SU-DHL-6 (cell line): Measurements from ENCODE around the gene NTN5.

Source experiments
- H2AFZ ChIP-seq: fragments of 200-600 bp; sonication (generic); 2 replicates; pipeline ENCODE4 v1.6.1; 2014; ENCODE audit warnings: low read depth, mild to moderate bottlenecking, moderate library complexity, mixed read lengths, antibody characterized with exemption, low read length; ENCODE audit not compliant: severe bottlenecking
- H3F3A ChIP-seq: fragments of 200-600 bp; shearing (Covaris generic); 2 replicates; pipeline ENCODE4 v1.6.0; 2016; ENCODE audit warnings: antibody characterized with exemption, mild to moderate bottlenecking; ENCODE audit not compliant: insufficient read depth
- H3K27ac ChIP-seq: fragments of 200-600 bp; sonication (generic); 2 replicates; pipeline ENCODE4 v1.5.1; 2016; ENCODE audit warnings: low read depth, mild to moderate bottlenecking, low read length, moderate library complexity, mixed read lengths
- H3K27me3 ChIP-seq: fragments of 200-600 bp; sonication (generic), shearing (Covaris generic); 2 replicates; pipeline ENCODE4 v1.6.0; 2014; ENCODE audit warnings: mild to moderate bottlenecking, low read length
- H3K36me3 ChIP-seq: fragments of 200-600 bp; sonication (generic); 2 replicates; pipeline ENCODE4 v1.6.1; 2014; ENCODE audit warnings: mild to moderate bottlenecking, low read length, mixed read lengths
- H3K4me2 ChIP-seq: fragments of 300-600, 200-600 bp; shearing (Covaris generic), sonication (generic); 2 replicates; pipeline ENCODE4 v1.6.0; 2014; ENCODE audit warnings: low read length, low read depth, mild to moderate bottlenecking; ENCODE audit not compliant: poor library complexity, severe bottlenecking
- H3K4me3 ChIP-seq: fragments of 200-600 bp; sonication (generic); 2 replicates; pipeline ENCODE4 v1.5.1; 2014; ENCODE audit warnings: antibody characterized with exemption, low read length, mild to moderate bottlenecking, mixed read lengths; ENCODE audit not compliant: insufficient read depth, poor library complexity, severe bottlenecking
- H3K79me2 ChIP-seq: fragments of 200-600 bp; sonication (generic); 2 replicates; pipeline ENCODE4 v1.6.1; 2014; ENCODE audit warnings: mild to moderate bottlenecking, low read length, moderate library complexity; ENCODE audit not compliant: insufficient read depth
- H3K9ac ChIP-seq: fragments of 200-600 bp; sonication (generic); 2 replicates; pipeline ENCODE4 v1.7.0; 2014; ENCODE audit warnings: mild to moderate bottlenecking, low read length
- H3K9me2 ChIP-seq: fragments of 200-600 bp; sonication (generic); replicated peaks from 2 replicates; pipeline ENCODE4 v1.6.1; 2014; ENCODE audit warnings: low read length; ENCODE audit not compliant: insufficient read depth
- H3K9me3 ChIP-seq: fragments of 200-600 bp; sonication (generic); 2 replicates; pipeline ENCODE4 v1.6.1; 2014; ENCODE audit warnings: low read length, mixed read lengths; ENCODE audit not compliant: insufficient read depth
- H4K20me1 ChIP-seq: fragments of 200-600 bp; sonication (generic); 2 replicates; pipeline ENCODE4 v1.6.1; 2014; ENCODE audit warnings: low read depth, mild to moderate bottlenecking, antibody characterized with exemption, low read length, moderate library complexity, mixed read lengths
- EZH2phosphoT487 ChIP-seq: fragments of 200-600 bp; sonication (generic), shearing (Covaris generic); conservative IDR thresholded peaks from 2 replicates; pipeline ENCODE4 v1.6.1; 2018; ENCODE audit warnings: mild to moderate bottlenecking, antibody characterized with exemption, low read length, moderate library complexity, mixed read lengths
- TF ChIP-seq, protein P1 (sequence below): fragments of 200-600 bp; sonication (generic); IDR thresholded peaks from one replicate; pipeline ENCODE4 v1.5.1; 2017; ENCODE audit warnings: antibody characterized with exemption, mild to moderate bottlenecking, low read length, moderate library complexity; ENCODE audit not compliant: insufficient read depth, poor library complexity, severe bottlenecking

Gene NTN5

GRCh38 chr19:48676487-48676886, 3.7 kb upstream of the NTN5 start:
- H2AFZ ChIP-seq: no peak overlapping the region
- no peak overlapping the region for H3K4me3 ChIP-seq
- H4K20me1 ChIP-seq: no peaks in the 10 kb centered on the region
- H3K9me3 ChIP-seq: no peaks in the 10 kb centered on the region
- H3K27me3 ChIP-seq: no peaks in the 10 kb centered on the region
- H3K79me2 ChIP-seq: no peaks in the 10 kb centered on the region
- TF ChIP-seq EZH2phosphoT487: no peak
- no peak overlapping the region for H3K9ac ChIP-seq
- no peaks in the 10 kb centered on the region for H3K36me3 ChIP-seq
- H3K27ac ChIP-seq: no peak overlapping the region
- no peaks in the 10 kb centered on the region for H3F3A ChIP-seq
- no peak overlapping the region for H3K4me2 ChIP-seq
- no peaks in the 10 kb centered on the region for H3K9me2 ChIP-seq

GRCh38 chr19:48674921-48675824, 2.4 kb upstream of the NTN5 start:
- Histone ChIP-seq H3K9me3 (no peaks in the 10 kb centered on the region), H2AFZ (no peak overlapping the region), H3K9me2 (no peaks in the 10 kb centered on the region), H3K4me3 (no peak overlapping the region), H3K36me3 (no peaks in the 10 kb centered on the region), H3F3A (no peaks in the 10 kb centered on the region), H3K4me2 (no peak overlapping the region), H3K27ac (no peak overlapping the region), H3K27me3 (no peaks in the 10 kb centered on the region), H4K20me1 (no peaks in the 10 kb centered on the region), H3K79me2 (no peaks in the 10 kb centered on the region), H3K9ac (no peak overlapping the region)
- TF ChIP-seq, protein P1, sequence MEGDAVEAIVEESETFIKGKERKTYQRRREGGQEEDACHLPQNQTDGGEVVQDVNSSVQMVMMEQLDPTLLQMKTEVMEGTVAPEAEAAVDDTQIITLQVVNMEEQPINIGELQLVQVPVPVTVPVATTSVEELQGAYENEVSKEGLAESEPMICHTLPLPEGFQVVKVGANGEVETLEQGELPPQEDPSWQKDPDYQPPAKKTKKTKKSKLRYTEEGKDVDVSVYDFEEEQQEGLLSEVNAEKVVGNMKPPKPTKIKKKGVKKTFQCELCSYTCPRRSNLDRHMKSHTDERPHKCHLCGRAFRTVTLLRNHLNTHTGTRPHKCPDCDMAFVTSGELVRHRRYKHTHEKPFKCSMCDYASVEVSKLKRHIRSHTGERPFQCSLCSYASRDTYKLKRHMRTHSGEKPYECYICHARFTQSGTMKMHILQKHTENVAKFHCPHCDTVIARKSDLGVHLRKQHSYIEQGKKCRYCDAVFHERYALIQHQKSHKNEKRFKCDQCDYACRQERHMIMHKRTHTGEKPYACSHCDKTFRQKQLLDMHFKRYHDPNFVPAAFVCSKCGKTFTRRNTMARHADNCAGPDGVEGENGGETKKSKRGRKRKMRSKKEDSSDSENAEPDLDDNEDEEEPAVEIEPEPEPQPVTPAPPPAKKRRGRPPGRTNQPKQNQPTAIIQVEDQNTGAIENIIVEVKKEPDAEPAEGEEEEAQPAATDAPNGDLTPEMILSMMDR: peak; percentile 92
- TF ChIP-seq EZH2phosphoT487: no peak

DNA sequence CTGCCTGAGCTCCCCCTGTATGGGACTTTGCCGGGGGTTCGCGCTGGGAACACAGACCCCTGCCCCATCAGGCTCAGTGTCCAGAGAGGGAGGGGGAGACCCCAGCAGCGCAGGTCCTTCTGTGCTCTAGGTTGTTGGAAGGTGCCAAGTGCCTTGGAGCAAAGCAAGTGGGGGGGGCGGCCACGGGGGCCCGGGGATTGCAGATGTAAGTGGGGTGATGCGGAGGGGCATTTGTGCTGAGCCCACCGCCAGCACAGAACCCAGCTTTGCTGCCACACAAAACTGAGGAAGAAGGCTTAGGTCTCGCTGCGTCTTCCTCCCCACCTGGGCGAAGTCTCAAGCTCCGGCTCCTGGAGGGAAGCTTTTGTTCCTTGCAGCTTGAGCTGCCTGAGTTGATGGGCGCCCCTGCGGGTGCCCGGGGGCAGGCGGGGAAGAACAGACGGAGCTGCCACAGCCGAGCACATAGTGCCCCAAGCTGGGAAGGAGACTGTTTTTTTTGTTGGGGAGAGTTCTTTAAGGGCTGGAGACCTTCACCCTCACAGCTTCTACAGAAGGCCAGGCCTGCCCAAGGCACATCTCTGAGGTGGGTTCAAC, 1.5 kb upstream of the NTN5 start:
- H3K4me3 ChIP-seq: no peak overlapping the region
- no peaks in the 10 kb centered on the region for H3F3A ChIP-seq
- no peaks in the 10 kb centered on the region for H4K20me1 ChIP-seq
- no peak overlapping the region for H2AFZ ChIP-seq
- H3K79me2 ChIP-seq: no peaks in the 10 kb centered on the region
- H3K27me3 ChIP-seq: no peaks in the 10 kb centered on the region
- no peak overlapping the region for H3K4me2 ChIP-seq
- H3K9me3 ChIP-seq: no peaks in the 10 kb centered on the region
- TF ChIP-seq, protein P1: no peak
- no peak overlapping the region for H3K9ac ChIP-seq
- no peaks in the 10 kb centered on the region for H3K9me2 ChIP-seq
- H3K36me3 ChIP-seq: no peaks in the 10 kb centered on the region
- H3K27ac ChIP-seq: no peak overlapping the region
